K562 (cell line): ENCODE data around the gene ASCL3. TPM values are rescaled to one million over a fixed set of nuclear protein-coding genes. Genes with fewer than 3 reads are reported as not detected.
A peak's percentile ranks its signal among the peaks of the same experiment; 100 is the strongest.

Experiments
- BRF1 ChIP-seq: IDR thresholded peaks from 3 replicates; pipeline ENCODE4 v1.6.1; 2011; ENCODE audit warnings: borderline replicate concordance, mild to moderate bottlenecking; ENCODE audit not compliant: insufficient read length; ENCODE audit errors: extremely low read depth
- DIDO1 ChIP-seq: fragments of 450-650 bp; IDR thresholded peaks from 2 replicates; pipeline ENCODE4 v1.6.1; 2016; ENCODE audit warnings: low read depth, missing biosample characterization, missing genetic modification characterization
- ETV1 ChIP-seq: fragments of 450-650 bp; conservative IDR thresholded peaks from 2 replicates; pipeline ENCODE4 v1.6.1; 2016; ENCODE audit warnings: missing genetic modification characterization, control low read depth, low read depth, missing compliant biosample characterization
- FOXM1 ChIP-seq, 2 experiments: fragments of 450-650 bp in 1 of 2; sonication (generic) in 1 of 2; formaldehyde crosslinking in 1 of 2; IDR thresholded peaks; 2 replicates each; pipeline versions ENCODE4 v1.6.1 to v1.9.0; 2017 to 2022; ENCODE audit warnings: low read depth in 2 of 2, mild to moderate bottlenecking in 2 of 2, missing genetic modification reagents in 1 of 2, moderate library complexity in 1 of 2
- GATA2 ChIP-seq: sonication (generic); formaldehyde crosslinking; IDR thresholded peaks from 2 replicates; pipeline ENCODE4 v1.4.0; 2020; ENCODE audit warnings: mild to moderate bottlenecking, missing genetic modification reagents
- HDAC8 ChIP-seq: fragments of 450-650 bp; IDR thresholded peaks from 2 replicates; pipeline ENCODE4 v1.6.1; 2016; ENCODE audit warnings: mild to moderate bottlenecking, missing genetic modification characterization, moderate library complexity, missing compliant biosample characterization
- IFI16 ChIP-seq: fragments of 250-450 bp; sonication (Bioruptor Pico); IDR thresholded peaks from 2 replicates; pipeline ENCODE4 v2.1.2; 2022; ENCODE audit warnings: mild to moderate bottlenecking, inconsistent platforms
- NFIX ChIP-seq: fragments of 250-450 bp; sonication (Bioruptor Pico); IDR thresholded peaks from 2 replicates; pipeline ENCODE4 v1.4.0; 2020; ENCODE audit warnings: low read depth, mild to moderate bottlenecking, moderate library complexity
- NKRF ChIP-seq: fragments of 450-650 bp; IDR thresholded peaks from 2 replicates; pipeline ENCODE4 v1.6.1; 2016; ENCODE audit warnings: borderline replicate concordance
- RAD21 ChIP-seq, 2 experiments: fragments of 250-450 bp in 1 of 2; fragments of 450-650 bp in 1 of 2; sonication (Bioruptor Pico) in 1 of 2; formaldehyde crosslinking in 1 of 2; IDR thresholded peaks in 1 of 2; conservative IDR thresholded peaks in 1 of 2; 2 replicates each; pipeline versions ENCODE4 v1.4.0 to v1.8.0; 2020 to 2022; ENCODE audit warnings: mild to moderate bottlenecking in 2 of 2, moderate library complexity in 1 of 2
- RBBP5 ChIP-seq: fragments of 200-600 bp; sonication (generic); IDR thresholded peaks from 2 replicates; pipeline ENCODE4 v1.6.1; 2012; ENCODE audit warnings: borderline replicate concordance, mild to moderate bottlenecking, low read length, control low read depth, inconsistent platforms; ENCODE audit not compliant: insufficient read depth, poor library complexity, severe bottlenecking
- SAFB2 ChIP-seq: fragments of 200-400 bp; formaldehyde crosslinking; IDR thresholded peaks from 2 replicates; pipeline ENCODE4 v1.6.1; 2018; ENCODE audit warnings: borderline replicate concordance, low read length, low read depth, moderate library complexity; ENCODE audit not compliant: severe bottlenecking
- SIN3B ChIP-seq: fragments of 450-650 bp; IDR thresholded peaks from 2 replicates; pipeline ENCODE4 v1.6.1; 2017; ENCODE audit warnings: low read depth, mild to moderate bottlenecking, moderate library complexity
- SREBF2 ChIP-seq: sonication (generic); formaldehyde crosslinking; IDR thresholded peaks from 2 replicates; pipeline ENCODE4 v1.4.0; 2020; ENCODE audit warnings: mild to moderate bottlenecking, missing genetic modification reagents
- SRSF1 ChIP-seq: fragments of 200-400 bp; formaldehyde crosslinking; IDR thresholded peaks from 2 replicates; pipeline ENCODE4 v1.6.1; 2017; ENCODE audit warnings: mild to moderate bottlenecking, low read depth, low read length, moderate library complexity
- SRSF3 ChIP-seq: fragments of 200-400 bp; formaldehyde crosslinking; IDR thresholded peaks from 2 replicates; pipeline ENCODE4 v1.6.1; 2016; ENCODE audit warnings: mild to moderate bottlenecking, low read length, moderate library complexity; ENCODE audit not compliant: insufficient read depth
- TAF1 ChIP-seq: IDR thresholded peaks from 2 replicates; pipeline ENCODE4 v1.6.1; 2011; ENCODE audit warnings: mild to moderate bottlenecking, low read length, moderate library complexity; ENCODE audit not compliant: insufficient read depth, control insufficient read depth, severe bottlenecking; ENCODE audit errors: extremely low read depth
- WHSC1 ChIP-seq: IDR thresholded peaks from one replicate; pipeline ENCODE4 v1.6.1; 2012; ENCODE audit warnings: low read length, control low read depth, inconsistent platforms
- ZBED1 ChIP-seq: IDR thresholded peaks from 2 replicates; pipeline ENCODE4 v1.6.1; 2014
- ZFX ChIP-seq: sonication (generic); formaldehyde crosslinking; IDR thresholded peaks from 2 replicates; pipeline ENCODE4 v1.8.0; 2022; ENCODE audit warnings: mild to moderate bottlenecking, missing genetic modification reagents, moderate library complexity
- ZNF121 ChIP-seq: sonication (generic); formaldehyde crosslinking; conservative IDR thresholded peaks from 2 replicates; pipeline ENCODE4 v1.8.0; 2022; ENCODE audit warnings: missing genetic modification reagents
- ZNF717 ChIP-seq: fragments of 250-450 bp; sonication (Bioruptor Pico); IDR thresholded peaks from 2 replicates; pipeline ENCODE4 v1.5.0; 2021
- ZNF77 ChIP-seq: fragments of 250-450 bp; sonication (Bioruptor Pico); IDR thresholded peaks from 2 replicates; pipeline ENCODE4 v1.5.0; 2020
- polyA plus RNA-seq, 8 experiments: library from polyadenylated mRNA; depleted of rRNA in 4 of 8; stranded (reverse) in 5 of 8; unstranded in 3 of 8; fragments of >200 nt; fragmentation: Nextera tagmentation in 2 of 8; fragmentation: Illumina TruSeq in 1 of 8; extraction: Ambion mirVana in 2 of 8; extraction: Trizol in 1 of 8; gene quantifications; 2 replicates each; pipeline versions ENCODE4 v1.2.1 to v1.2.3, GENCODE V29; 2011 to 2014; ENCODE audit warnings: inconsistent platforms in 1 of 8, missing spikeins in 1 of 8
- total RNA-seq, 7 experiments: library from RNA; depleted of rRNA in 6 of 7; stranded (reverse); fragments of >200 nt in 6 of 7; fragmentation: Illumina TruSeq in 2 of 7; extraction: Trizol in 2 of 7; gene quantifications; 2 replicates each; pipeline versions ENCODE4 v1.2.1 to v1.2.3, GENCODE V29; 2011 to 2021; ENCODE audit warnings: low replicate concordance in 1 of 7
- TF ChIP-seq, protein P1 (sequence below): fragments of 250-450 bp; sonication (Bioruptor Pico); IDR thresholded peaks from 2 replicates; pipeline ENCODE4 v1.5.0; 2021
- TF ChIP-seq, protein P2 (sequence below): fragments of 250-450 bp; sonication (Bioruptor Pico); IDR thresholded peaks from 2 replicates; pipeline ENCODE4 v1.5.0; 2020; ENCODE audit warnings: mild to moderate bottlenecking

The ASCL3 gene
- total and polyA plus RNA-seq, 9 of the 15 experiments (the other 6 are each of a cell fraction or from before 2014, with no cell fraction given), result not detected

GRCh38 chr11:8911029-8911823, 31.6 kb downstream of the ASCL3 start, which contains the start of gene AKIP1 (continued):
- TF ChIP-seq DIDO1 (tag) (no peak), ZNF717 (CRISPR knock-in tag) (no peak), WHSC1 (no peak), TAF1 (peak; percentile 39), SAFB2 (no peak), ZBED1 (no peak), ZNF77 (CRISPR knock-in tag) (no peak), RBBP5 (no peak), NFIX (CRISPR knock-in tag) (no peak), SIN3B (no peak), SRSF3 (no peak), ZNF121 (no peak), SRSF1 (no peak), ETV1 (tag) (no peak), ZFX (CRISPR knock-in tag) (peak; percentile 89), FOXM1 (IDR thresholded peaks at IDR 0.05; ENCODE audit: low read depth) (no peak), FOXM1 (CRISPR knock-in tag; IDR thresholded peaks at IDR 0.05; ENCODE audit: low read depth) (no peak), RAD21 (CRISPR knock-in tag; conservative IDR thresholded peaks at IDR 0.05 in 1 of 2, IDR thresholded peaks at IDR 0.05 in 1 of 2) (no peak), IFI16 (CRISPR knock-in tag) (no peak), NKRF (no peak), BRF1 (no peak), GATA2 (CRISPR knock-in tag) (no peak), HDAC8 (tag) (no peak), SREBF2 (CRISPR knock-in tag) (no peak)
- TF ChIP-seq, protein P1, sequence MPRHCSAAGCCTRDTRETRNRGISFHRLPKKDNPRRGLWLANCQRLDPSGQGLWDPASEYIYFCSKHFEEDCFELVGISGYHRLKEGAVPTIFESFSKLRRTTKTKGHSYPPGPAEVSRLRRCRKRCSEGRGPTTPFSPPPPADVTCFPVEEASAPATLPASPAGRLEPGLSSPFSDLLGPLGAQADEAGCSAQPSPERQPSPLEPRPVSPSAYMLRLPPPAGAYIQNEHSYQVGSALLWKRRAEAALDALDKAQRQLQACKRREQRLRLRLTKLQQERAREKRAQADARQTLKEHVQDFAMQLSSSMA (CRISPR knock-in tag), result no peak
- TF ChIP-seq, protein P2, sequence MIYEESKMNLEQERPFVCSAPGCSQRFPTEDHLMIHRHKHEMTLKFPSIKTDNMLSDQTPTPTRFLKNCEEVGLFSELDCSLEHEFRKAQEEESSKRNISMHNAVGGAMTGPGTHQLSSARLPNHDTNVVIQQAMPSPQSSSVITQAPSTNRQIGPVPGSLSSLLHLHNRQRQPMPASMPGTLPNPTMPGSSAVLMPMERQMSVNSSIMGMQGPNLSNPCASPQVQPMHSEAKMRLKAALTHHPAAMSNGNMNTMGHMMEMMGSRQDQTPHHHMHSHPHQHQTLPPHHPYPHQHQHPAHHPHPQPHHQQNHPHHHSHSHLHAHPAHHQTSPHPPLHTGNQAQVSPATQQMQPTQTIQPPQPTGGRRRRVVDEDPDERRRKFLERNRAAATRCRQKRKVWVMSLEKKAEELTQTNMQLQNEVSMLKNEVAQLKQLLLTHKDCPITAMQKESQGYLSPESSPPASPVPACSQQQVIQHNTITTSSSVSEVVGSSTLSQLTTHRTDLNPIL (CRISPR knock-in tag), result no peak
